ENCODE measurements around the gene SIAH2. TPM values are rescaled to one million over a fixed set of nuclear protein-coding genes. Genes with fewer than 3 reads are reported as not detected.
A peak's percentile ranks its signal among the peaks of the same experiment; 100 is the strongest.

The SIAH2 gene
- total RNA-seq, 1 donor from 2014 or later: 44.5 TPM

GRCh38 chr3:150793641-150794040 lies 30.7 kb upstream of the SIAH2 start:
- intact Hi-C loops (cut with micrococcal nuclease): no loop called here
- ChIA-PET CTCF (interaction anchor here (1.4 kb wide), 1 partner anchor 71 kb away, joined by 4 read pairs; no protein-coding TSS in a partner anchor), POLR2A (no interaction called here)
- ATAC-seq (ENCODE audit: low read depth) (no peak), DNase-seq (no peak)
- no peaks in the 10 kb centered on the region for H3K36me3 Mint-ChIP-seq (ENCODE audit: low read depth)
- H3K9me3 Mint-ChIP-seq: no peaks in the 10 kb centered on the region
- no peak overlapping the region for H3K4me3 Mint-ChIP-seq
- H3K27ac Mint-ChIP-seq: no peak overlapping the region
- peaks cover 5% of the 10 kb centered on the region for H3K4me1 Mint-ChIP-seq
- no peak for TF ChIP-seq CTCF (IDR thresholded peaks at IDR 0.05)
- H3K27me3 Mint-ChIP-seq: peaks cover under 1% of the 10 kb centered on the region

- DNase-seq (no peak), ATAC-seq (ENCODE audit: low read depth) (no peak)
- no peaks in the 10 kb centered on the region for H3K36me3 Mint-ChIP-seq (ENCODE audit: low read depth)
- no peak overlapping the region for H3K27ac Mint-ChIP-seq
- peaks cover 4% of the 10 kb centered on the region for H3K4me1 Mint-ChIP-seq
- no peak for TF ChIP-seq CTCF (IDR thresholded peaks at IDR 0.05)
- no peaks in the 10 kb centered on the region for H3K9me3 Mint-ChIP-seq
- ChIA-PET POLR2A (no interaction called here), CTCF (interaction anchor here (0.7 to 1.0 kb wide), 3 partner anchors 25 to 41 kb away, joined by 3 read pairs; no protein-coding TSS in a partner anchor)
- intact Hi-C loops (cut with micrococcal nuclease): no loop called here
- peaks cover 6% of the 10 kb centered on the region for H3K27me3 Mint-ChIP-seq
- no peak overlapping the region for H3K4me3 Mint-ChIP-seq
Observed at GRCh38 chr3:150790629-150791028, 27.7 kb upstream of the SIAH2 start.

- H3K9me3 Mint-ChIP-seq: no peaks in the 10 kb centered on the region
- no peak overlapping the region for H3K27ac Mint-ChIP-seq
- ChIA-PET POLR2A (no interaction called here), CTCF (interaction anchor here (1.1 to 2.3 kb wide), 2 partner anchors 46 to 60 kb away, joined by 3 to 10 read pairs; no protein-coding TSS in a partner anchor)
- DNase-seq: no peak
- no peak for ATAC-seq (ENCODE audit: low read depth)
- peaks cover 4% of the 10 kb centered on the region for H3K4me1 Mint-ChIP-seq
- peaks cover 6% of the 10 kb centered on the region for H3K27me3 Mint-ChIP-seq
- no peaks in the 10 kb centered on the region for H3K36me3 Mint-ChIP-seq (ENCODE audit: low read depth)
- TF ChIP-seq CTCF (IDR thresholded peaks at IDR 0.05): no peak
- intact Hi-C loops (cut with micrococcal nuclease): loop anchor here (5.0 to 10.0 kb wide), 3 partner anchors 43 to 1048 kb away; no protein-coding TSS in a partner anchor
- H3K4me3 Mint-ChIP-seq: no peak overlapping the region
Observed at GRCh38 chr3:150789451-150789850, 26.5 kb upstream of the SIAH2 start.

GRCh38 chr3:150787741-150788370 lies 24.9 kb upstream of the SIAH2 start:
- Mint-ChIP-seq H3K27me3 (peaks cover 6% of the 10 kb centered on the region), H3K9me3 (no peaks in the 10 kb centered on the region), H3K4me3 (no peak overlapping the region), H3K27ac (no peak overlapping the region), H3K4me1 (peaks cover 4% of the 10 kb centered on the region), H3K36me3 (ENCODE audit: low read depth) (no peaks in the 10 kb centered on the region)
- CTCF ChIA-PET: interaction anchor here (0.7 to 3.1 kb wide), 30 partner anchors 8 to 357 kb away, joined by 3 to 31 read pairs (median 4); partner anchors contain the start of genes SELENOT, SERP1 and SIAH2
- peak; percentile 64 for DNase-seq
- peak; percentile 66 for TF ChIP-seq CTCF (IDR thresholded peaks at IDR 0.05)
- ATAC-seq (ENCODE audit: low read depth): peak; percentile 92
- POLR2A ChIA-PET: interaction anchor here (1.0 to 1.6 kb wide), 4 partner anchors 9 to 26 kb away, joined by 3 to 11 read pairs (median 6); no protein-coding TSS in a partner anchor
- intact Hi-C loops (cut with micrococcal nuclease): loop anchor here (1.0 to 10.0 kb wide), 7 partner anchors 25 to 1049 kb away; partner anchors contain the start of gene SIAH2

- Mint-ChIP-seq H3K27me3 (peaks cover 6% of the 10 kb centered on the region), H3K4me3 (no peak overlapping the region), H3K27ac (no peak overlapping the region), H3K36me3 (ENCODE audit: low read depth) (no peaks in the 10 kb centered on the region), H3K9me3 (no peaks in the 10 kb centered on the region), H3K4me1 (peaks cover 4% of the 10 kb centered on the region)
- CTCF ChIA-PET: interaction anchor here (1.4 to 3.1 kb wide), 4 partner anchors 22 to 184 kb away, joined by 4 to 31 read pairs (median 8); partner anchors contain the start of genes SELENOT and SIAH2
- POLR2A ChIA-PET: no interaction called here
- ATAC-seq (ENCODE audit: low read depth) (no peak), DNase-seq (no peak)
- intact Hi-C loops (cut with micrococcal nuclease): loop anchor here (1.0 to 10.0 kb wide), 6 partner anchors 23 to 1051 kb away; partner anchors contain the start of gene SIAH2
- TF ChIP-seq CTCF (IDR thresholded peaks at IDR 0.05): no peak
Observed at GRCh38 chr3:150786791-150787190, 23.8 kb upstream of the SIAH2 start.
